Omental fat pad (tissue), 4 donors: ENCODE results near the gene ANKRD37. TPM values are rescaled to one million over a fixed set of nuclear protein-coding genes. Genes with fewer than 3 reads are reported as not detected.

Experiments used
- ATAC-seq: fragments of 150-250 bp; one replicate; pipeline ENCODE4 v1.9.1; 2016; ENCODE audit warnings: mild to moderate bottlenecking, moderate library complexity; ENCODE audit not compliant: low FRiP score
- DNase-seq: peaks from one replicate; pipeline ENCODE4 v3.0.0-alpha.2; 2019; ENCODE audit warnings: low spot score
- CTCF ChIP-seq, 3 donors: fragments of 450-650 bp; IDR thresholded peaks; one replicate each; pipeline ENCODE4 v1.5.1; 2016 to 2017; ENCODE audit warnings: antibody characterized with exemption in 3 of 3, mild to moderate bottlenecking in 3 of 3, moderate library complexity in 2 of 3
- small RNA-seq: library from RNA; depleted of rRNA; stranded (forward); fragments of <200 nt; gene quantifications from one replicate; pipeline ENCODE3, GENCODE V24; 2016
- total RNA-seq, 4 donors: library from RNA; depleted of rRNA; stranded (reverse); fragments of >200 nt; gene quantifications; one replicate each; pipeline ENCODE4 v1.1.0, GENCODE V29; 2016

The ANKRD37 gene
- total RNA-seq, 4 donors from 2014 or later: 6.2 to 46.4 (median 11.1) TPM

GRCh38 chr4:185426960-185427688 lies 30.5 kb downstream of the ANKRD37 start:
- ATAC-seq (no peak), DNase-seq (no peak)
- no peak for TF ChIP-seq CTCF (IDR thresholded peaks at IDR 0.05)

DNA sequence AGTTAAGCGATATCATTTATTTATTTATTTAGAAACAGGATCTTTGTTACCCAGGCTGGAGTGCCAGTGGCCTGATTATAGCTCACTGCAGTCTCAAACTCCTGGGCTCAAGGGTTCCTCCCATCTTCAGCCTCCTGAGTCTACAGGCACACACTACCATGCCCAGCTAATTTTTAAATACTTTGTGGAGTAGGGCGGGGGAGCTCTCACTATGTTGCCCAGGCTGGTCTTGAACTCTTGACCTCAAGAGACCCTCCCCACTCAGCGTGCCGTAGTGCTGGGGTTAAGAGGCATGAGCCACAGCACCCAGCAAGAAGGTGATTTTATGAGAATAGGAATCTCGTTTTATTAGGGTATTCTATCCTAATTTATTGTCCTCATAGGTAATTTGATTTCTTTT lies 33.0 kb downstream of the ANKRD37 start:
- no peak for TF ChIP-seq CTCF (IDR thresholded peaks at IDR 0.05)
- ATAC-seq (no peak), DNase-seq (no peak)

DNA sequence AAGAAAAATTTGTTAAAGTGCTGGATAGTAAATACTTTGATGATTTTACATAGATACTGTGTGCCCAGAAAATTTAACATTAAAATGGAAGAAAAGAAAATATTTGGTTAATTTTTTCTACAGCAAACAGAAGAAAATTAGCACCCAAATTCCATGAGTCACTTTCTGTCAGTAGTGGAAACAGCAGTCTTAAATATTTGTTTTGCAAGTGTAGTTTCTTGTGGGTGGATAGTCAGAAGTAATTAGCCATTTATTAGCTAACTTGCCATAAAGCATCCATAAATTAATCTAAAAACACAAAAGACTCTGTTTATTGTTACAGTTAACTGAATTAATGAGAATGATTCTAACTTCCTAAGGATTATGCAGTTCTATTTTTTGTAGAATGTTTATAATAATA lies 38.8 kb downstream of the ANKRD37 start:
- no peak for ATAC-seq
- TF ChIP-seq CTCF (IDR thresholded peaks at IDR 0.05): no peak

DNA sequence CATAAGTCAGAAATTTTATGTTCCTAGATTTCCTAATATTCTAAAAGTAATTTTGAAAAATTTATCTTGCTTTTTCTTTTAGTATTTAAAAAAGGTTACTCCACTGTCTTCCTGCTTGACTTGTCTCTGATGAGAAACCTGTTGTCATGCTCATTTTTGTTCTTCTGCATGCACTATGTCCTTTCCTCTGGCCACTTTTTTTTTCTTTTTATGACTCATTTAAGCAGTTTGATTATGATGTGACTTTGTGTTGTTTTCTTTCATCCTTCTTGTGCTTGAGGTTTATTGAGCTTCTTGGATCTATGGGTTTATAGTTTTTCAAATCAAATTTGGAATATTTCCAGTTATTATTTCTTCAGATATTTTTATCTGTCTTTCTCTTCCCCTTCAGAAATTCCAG lies 41.2 kb downstream of the ANKRD37 start:
- ATAC-seq: no peak
- DNase-seq: no peak
- no peak for TF ChIP-seq CTCF (IDR thresholded peaks at IDR 0.05)

More for the DNA sequence above, 38.8 kb downstream of the ANKRD37 start:
- no peak for DNase-seq

- no peak for DNase-seq
- ATAC-seq: no peak
- TF ChIP-seq CTCF (IDR thresholded peaks at IDR 0.05): no peak
Measured at GRCh38 chr4:185441479-185441878, 44.8 kb downstream of the ANKRD37 start.

DNA sequence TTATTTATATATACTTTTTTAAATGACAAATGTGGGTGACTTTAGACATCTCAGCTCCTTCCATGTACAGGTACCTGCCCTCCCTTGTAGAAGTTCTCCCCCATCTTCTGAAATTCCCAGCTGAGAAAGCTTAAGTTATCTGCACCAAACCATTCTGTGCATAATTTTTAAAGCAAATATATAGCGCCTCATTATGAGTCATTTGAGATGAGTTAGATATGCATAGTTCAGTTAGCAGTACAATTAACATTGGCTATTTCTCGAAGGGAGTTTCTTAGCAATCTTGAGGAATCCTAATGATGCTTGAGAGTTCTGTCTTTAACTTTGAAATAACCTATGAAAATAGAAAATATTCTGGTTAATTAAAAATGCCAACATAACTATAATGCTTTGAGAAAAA lies 48.6 kb downstream of the ANKRD37 start:
- ATAC-seq (no peak), DNase-seq (no peak)
- no peak for TF ChIP-seq CTCF (IDR thresholded peaks at IDR 0.05)

Small RNAs within 50 kb of the gene (small RNA-seq; reads per million reads assigned to genes)
- not detected for gene RF00019

Other genes with a start within 250 kb of the ANKRD37 start
- gene CFAP97, start 192.8 kb upstream of the ANKRD37 start, total RNA-seq: 10 to 100 TPM; 27.7 to 34.7 (median 32.0) TPM
- gene SNX25, start 187.2 kb upstream of the ANKRD37 start, total RNA-seq: 10 to 100 TPM; 16.0 to 22.5 (median 21.9) TPM
- 1 to 10 TPM in 3 of 4 donors, under 1 TPM in 1; 0.56 to 4.0 (median 1.7) TPM for gene LRP2BP, start 917 bp upstream of the ANKRD37 start, total RNA-seq
- 10 to 100 TPM; 22.5 to 44.8 (median 26.4) TPM for gene UFSP2, start 29.1 kb downstream of the ANKRD37 start, total RNA-seq
- 1 to 10 TPM in 1 of 4 donors, under 1 TPM in 3; 0.19 to 2.8 (median 0.36) TPM for gene CCDC110, start 74.9 kb downstream of the ANKRD37 start, total RNA-seq
- 100 to 1,000 TPM in 2 of 4 donors, 10 to 100 TPM in 2; 43.7 to 175 (median 107) TPM for gene PDLIM3, start 138.7 kb downstream of the ANKRD37 start, total RNA-seq